Heart right ventricle (tissue), 16 donors: ENCODE results near the gene CDSN. TPM values are rescaled to one million over a fixed set of nuclear protein-coding genes. Genes with fewer than 3 reads are reported as not detected.

Experiments
- ATAC-seq, 8 donors: fragments of 200-7000 bp; cut with Tn5 transposase; one replicate each; pipeline ENCODE4 v1.9.1; 2020; ENCODE audit warnings: mild to moderate bottlenecking in 8 of 8, moderate library complexity in 8 of 8, moderate number of reproducible peaks in 1 of 8
- DNase-seq, 2 donors: peaks; one replicate each; pipeline ENCODE4 v3.0.0-alpha.2; 2020
- H3K27ac ChIP-seq, 10 donors: fragments of 200-600 bp; sonication (generic) in 2 of 10; one replicate each; pipeline versions ENCODE4 v1.5.0 to v1.8.0; 2020 to 2022; ENCODE audit warnings: mild to moderate bottlenecking in 3 of 10
- H3K27me3 ChIP-seq, 7 donors: fragments of 200-600 bp; one replicate each; pipeline ENCODE4 v1.8.0; 2021 to 2022; ENCODE audit warnings: mild to moderate bottlenecking in 2 of 7
- H3K36me3 ChIP-seq, 9 donors: fragments of 200-600 bp; sonication (generic) in 1 of 9; one replicate each; pipeline versions ENCODE4 v1.5.0 to v1.8.0; 2020 to 2022; ENCODE audit warnings: mild to moderate bottlenecking in 2 of 9
- H3K4me1 ChIP-seq, 9 donors: fragments of 200-600 bp; sonication (generic) in 1 of 9; one replicate each; pipeline versions ENCODE4 v1.5.0 to v1.8.0; 2020 to 2022; ENCODE audit warnings: mild to moderate bottlenecking in 4 of 9
- H3K4me3 ChIP-seq, 10 donors: fragments of 200-600 bp; sonication (generic) in 2 of 10; one replicate each; pipeline versions ENCODE4 v1.5.0 to v1.8.0; 2020 to 2022; ENCODE audit warnings: mild to moderate bottlenecking in 7 of 10, moderate library complexity in 2 of 10
- H3K9me3 ChIP-seq, 11 donors: fragments of 200-600 bp in 10 of 11; sonication (generic) in 2 of 11; one replicate each; pipeline versions ENCODE4 v1.5.0 to v1.8.0; 2013 to 2022; ENCODE audit warnings: mild to moderate bottlenecking in 2 of 11, control low read depth in 1 of 11, moderate library complexity in 1 of 11
- WGBS, 2 donors: extraction: QIAGEN DNeasy Blood & Tissue Kit; methylation state at CpG; one replicate each; pipeline ENCODE4 v1.1.7; 2013; ENCODE audit warnings: inconsistent platforms in 1 of 2; 5-methylcytosine and 5-hydroxymethylcytosine counted together
- intact Hi-C, 10 donors: fragments of 100-400 bp; cut with DNase I; formaldehyde crosslinking; loops; one replicate each; pipeline versions ENCODE4 v1.11.1 to v1.14.2; 2022
- polyA plus RNA-seq, 2 donors: library from polyadenylated mRNA; stranded (reverse); fragments of 200-250 nt; gene quantifications; one replicate each; pipeline ENCODE4 v1.2.3, GENCODE V29; 2013
- total RNA-seq, 10 donors: library from RNA; stranded (reverse); fragmentation: NEBNext Ultra II Directional in 3 of 10; extraction: Animal tissue kit (Norgen Biotek cat#: 25700) in 3 of 10; gene quantifications; one replicate each; pipeline versions ENCODE4 v1.2.1 to v1.2.4, GENCODE V29; 2021 to 2023
- TF ChIP-seq, protein P1 (sequence below), 9 donors: fragments of 200-600 bp; sonication (generic) in 2 of 9; IDR thresholded peaks; one replicate each; pipeline versions ENCODE4 v1.5.0 to v1.8.0; 2021 to 2022; ENCODE audit warnings: antibody characterized with exemption in 9 of 9, mild to moderate bottlenecking in 5 of 9, moderate library complexity in 1 of 9
- donor health status: Arrhythmogenic right ventricular cardiomyopathy.
- donor health status: ischemic (EF 13 %, LVEDD 7.1; RV severe dilation, severe dysfunction).
- donor health status: healthy with polysubstance abuse.
- donor health status: DM: no; HTN: yes; CAD: no.
- donor health status: DM: no; HTN: no; CAD: no.
- donor health status: ischemic (EF 25% LVEDD 6.9; RV normal size, moderate dysfunction).
- donor health status: ischemic (EF 25% LVEDD 5.7; RV mildly dilated, moderate dysfunction).
- donor health status: healthy.
- donor health status: DM: yes; HTN: yes; CAD: no.
- donor health status: Ischemic cardiomyopathy.
- donor health status: ischemic (EF 35%, LVEDD 5.7; RV mildly dilated, moderate dysfunction).
- donor health status: nonischemic (EF 11% LVEDD 7.7; RV severe dilation, severe dysfunction).
- donor health status: DM: yes; HTN: yes; CAD: no.
- donor health status: PGD.
- donor health status: ischemic (EF 29% LVEDD 5.4; RV normal size, mild dysfunction).
- donor health status: nonischemic (EF 23%, LVEDD 6.1; RV moderate dilation, normal function).

The CDSN gene
- total and polyA plus RNA-seq, 12 donors: 0.01 to 0.15 (median 0.11) TPM; not detected in 9

DNA sequence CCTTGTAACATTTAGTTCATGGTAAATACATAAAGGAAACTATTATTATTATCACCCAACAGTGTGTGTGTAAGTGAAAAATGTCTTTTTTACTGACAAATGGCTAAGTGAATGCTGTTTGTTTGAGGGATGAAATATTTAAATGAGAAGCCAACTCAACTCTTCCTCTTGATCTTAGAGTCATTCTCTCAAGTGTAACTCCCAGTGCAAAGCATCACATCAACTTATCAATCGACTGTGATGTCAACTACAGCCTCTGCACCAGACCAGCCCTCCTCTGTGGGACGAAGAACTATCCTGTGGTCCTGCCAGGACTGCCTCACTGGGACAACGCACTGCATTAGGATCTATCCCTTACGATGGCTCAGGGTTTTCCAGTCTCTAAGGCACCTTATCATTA, 13.2 kb downstream of the CDSN start:
- ATAC-seq (no peak), DNase-seq (no peak)
- no peak overlapping the region for H3K4me3 ChIP-seq
- intact Hi-C loops: no loop called here
- H3K27me3 ChIP-seq: peaks cover 0 to 11% (median 0%) of the 10 kb centered on the region in 7 donors
- H3K36me3 ChIP-seq: no peaks in the 10 kb centered on the region
- H3K9me3 ChIP-seq: no peaks in the 10 kb centered on the region
- WGBS, 2 donors: 61 to 65% methylated on average over 4 of the region's 4 CpGs
- no peak overlapping the region for H3K27ac ChIP-seq
- TF ChIP-seq, protein P1, sequence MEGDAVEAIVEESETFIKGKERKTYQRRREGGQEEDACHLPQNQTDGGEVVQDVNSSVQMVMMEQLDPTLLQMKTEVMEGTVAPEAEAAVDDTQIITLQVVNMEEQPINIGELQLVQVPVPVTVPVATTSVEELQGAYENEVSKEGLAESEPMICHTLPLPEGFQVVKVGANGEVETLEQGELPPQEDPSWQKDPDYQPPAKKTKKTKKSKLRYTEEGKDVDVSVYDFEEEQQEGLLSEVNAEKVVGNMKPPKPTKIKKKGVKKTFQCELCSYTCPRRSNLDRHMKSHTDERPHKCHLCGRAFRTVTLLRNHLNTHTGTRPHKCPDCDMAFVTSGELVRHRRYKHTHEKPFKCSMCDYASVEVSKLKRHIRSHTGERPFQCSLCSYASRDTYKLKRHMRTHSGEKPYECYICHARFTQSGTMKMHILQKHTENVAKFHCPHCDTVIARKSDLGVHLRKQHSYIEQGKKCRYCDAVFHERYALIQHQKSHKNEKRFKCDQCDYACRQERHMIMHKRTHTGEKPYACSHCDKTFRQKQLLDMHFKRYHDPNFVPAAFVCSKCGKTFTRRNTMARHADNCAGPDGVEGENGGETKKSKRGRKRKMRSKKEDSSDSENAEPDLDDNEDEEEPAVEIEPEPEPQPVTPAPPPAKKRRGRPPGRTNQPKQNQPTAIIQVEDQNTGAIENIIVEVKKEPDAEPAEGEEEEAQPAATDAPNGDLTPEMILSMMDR (IDR thresholded peaks at IDR 0.05): no peak
- H3K4me1 ChIP-seq: no peaks in the 10 kb centered on the region

DNA sequence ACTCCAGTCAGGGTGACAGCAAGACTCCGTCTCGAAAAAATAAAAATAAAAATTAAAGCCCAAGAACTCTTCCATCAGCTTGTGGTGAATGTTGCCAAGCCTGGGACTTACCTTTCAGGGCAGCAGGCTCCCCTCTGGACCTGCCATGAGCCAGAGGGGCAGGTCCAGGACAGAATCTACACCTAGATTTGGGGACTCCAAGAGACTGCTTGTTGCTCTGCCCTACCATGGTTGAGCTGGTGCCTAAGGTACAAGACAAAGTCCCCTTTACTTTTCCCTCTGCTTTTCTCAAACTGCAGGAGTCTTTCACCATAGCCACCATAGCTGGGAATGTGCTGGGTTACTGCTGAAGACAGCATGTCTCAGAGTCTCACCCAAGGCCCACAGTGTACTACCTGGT, 17.1 kb downstream of the CDSN start:
- TF ChIP-seq, protein P1 (IDR thresholded peaks at IDR 0.05): no peak

DNA sequence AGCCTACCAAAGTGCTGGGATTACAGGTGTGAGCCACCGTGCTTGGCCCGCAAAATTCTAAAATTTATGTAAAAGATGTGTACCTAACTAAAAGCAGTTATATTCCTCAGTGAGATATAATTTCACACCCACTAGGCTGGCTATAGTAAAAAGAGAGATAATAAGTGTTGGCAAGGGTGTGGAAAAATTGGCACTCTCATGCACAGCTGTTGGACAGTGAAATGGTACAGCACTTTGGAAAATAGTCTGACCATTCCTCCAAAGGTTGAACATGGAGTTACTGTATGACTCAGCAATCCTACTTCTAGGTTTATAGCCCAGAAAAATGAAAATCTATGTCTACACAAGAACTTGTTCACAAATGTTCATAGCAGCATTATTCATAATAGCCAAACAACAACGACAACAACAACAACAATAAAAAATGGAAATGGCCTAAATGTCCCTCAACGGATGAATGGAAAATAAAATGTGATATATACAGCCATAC, 21.8 kb downstream of the CDSN start:
- intact Hi-C loops: no loop called here
- DNase-seq (no peak), ATAC-seq (no peak)
- H3K4me1 ChIP-seq: peaks cover 0 to 22% (median 14%) of the 10 kb centered on the region in 9 donors
- H3K9me3 ChIP-seq: no peaks in the 10 kb centered on the region
- 87 to 96% methylated on average over 4 of the region's 4 CpGs for WGBS, 2 donors
- H3K27me3 ChIP-seq: no peaks in the 10 kb centered on the region
- H3K36me3 ChIP-seq: no peaks in the 10 kb centered on the region
- TF ChIP-seq, protein P1 (IDR thresholded peaks at IDR 0.05): no peak
- H3K4me3 ChIP-seq: no peak overlapping the region
- H3K27ac ChIP-seq: no peak overlapping the region

More for the DNA sequence above, 17.1 kb downstream of the CDSN start:
- DNase-seq (no peak), ATAC-seq (no peak)
- H3K9me3 ChIP-seq: no peaks in the 10 kb centered on the region
- H3K27me3 ChIP-seq: no peaks in the 10 kb centered on the region
- no peak overlapping the region for H3K4me3 ChIP-seq
- WGBS, 2 donors: 96 to 97% methylated on average over 2 of the region's 2 CpGs
- intact Hi-C loops: no loop called here
- H3K4me1 ChIP-seq: no peaks in the 10 kb centered on the region
- H3K27ac ChIP-seq: no peak overlapping the region
- no peaks in the 10 kb centered on the region for H3K36me3 ChIP-seq

DNA sequence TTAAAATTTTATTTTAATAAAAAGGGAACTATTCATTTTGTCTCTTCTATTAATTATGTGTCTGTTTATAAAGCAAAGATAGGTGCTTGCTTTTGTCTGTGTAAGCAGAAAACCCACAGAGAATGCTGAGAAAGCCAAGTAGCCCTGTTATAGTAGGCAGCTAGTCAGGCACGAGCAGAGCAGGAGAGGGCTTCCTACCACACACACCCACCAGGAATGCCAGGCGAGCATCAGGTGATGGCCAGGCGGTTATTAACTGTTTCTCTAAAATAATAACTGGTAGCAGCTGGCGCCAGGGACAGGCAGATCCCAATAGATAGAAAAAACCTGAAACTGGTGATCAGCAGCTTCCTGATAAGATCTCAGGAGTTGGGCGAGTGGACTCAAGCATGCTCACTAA, 23.6 kb downstream of the CDSN start:
- WGBS, 2 donors: 81 to 82% methylated on average over 5 of the region's 5 CpGs
- no peak for ATAC-seq
- intact Hi-C loops: no loop called here

More for the DNA sequence above, 23.6 kb downstream of the CDSN start:
- H3K36me3 ChIP-seq: no peaks in the 10 kb centered on the region
- H3K27ac ChIP-seq: no peak overlapping the region
- H3K4me1 ChIP-seq: peaks cover 0 to 24% (median 15%) of the 10 kb centered on the region in 9 donors
- H3K27me3 ChIP-seq: no peaks in the 10 kb centered on the region
- DNase-seq: no peak
- TF ChIP-seq, protein P1 (IDR thresholded peaks at IDR 0.05): no peak
- no peaks in the 10 kb centered on the region for H3K9me3 ChIP-seq
- H3K4me3 ChIP-seq: no peak overlapping the region
